GM19035 (cell line): Measurements from ENCODE around the gene PBX1.

ENCODE experiments used
- ATAC-seq: cut with Tn5 transposase; IDR thresholded peaks from one replicate; pipeline ENCODE4 v1.9.1; 2021; ENCODE audit not compliant: unreplicated experiment

The PBX1 gene

GRCh38 chr1:164562947-164563520, 4.0 kb downstream of the PBX1 start:
- ATAC-seq: no peak

- ATAC-seq: no peak
Measured at GRCh38 chr1:164563721-164564360, 4.9 kb downstream of the PBX1 start.

- ATAC-seq: no peak
Measured at GRCh38 chr1:164564378-164564777, 5.4 kb downstream of the PBX1 start.

DNA sequence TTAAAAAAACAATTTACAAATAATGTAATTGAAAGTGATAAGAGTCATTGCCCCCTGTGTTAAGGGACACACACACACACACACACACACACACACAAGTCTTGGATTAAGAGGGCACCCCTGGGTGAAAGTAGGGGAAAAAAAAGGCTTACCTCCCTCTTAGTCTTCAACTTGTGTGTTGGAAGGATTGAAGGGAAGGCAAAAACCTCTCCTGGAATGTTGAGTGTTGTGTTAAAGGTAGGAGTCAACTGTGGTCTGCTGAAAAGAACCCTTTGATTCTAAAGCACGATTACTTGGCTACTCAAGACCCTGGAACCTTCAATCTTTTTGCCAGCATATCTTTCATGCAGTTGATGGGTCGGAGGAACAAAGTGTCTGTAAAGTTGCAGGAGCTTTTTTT, 6.4 kb downstream of the PBX1 start:
- ATAC-seq: no peak

DNA sequence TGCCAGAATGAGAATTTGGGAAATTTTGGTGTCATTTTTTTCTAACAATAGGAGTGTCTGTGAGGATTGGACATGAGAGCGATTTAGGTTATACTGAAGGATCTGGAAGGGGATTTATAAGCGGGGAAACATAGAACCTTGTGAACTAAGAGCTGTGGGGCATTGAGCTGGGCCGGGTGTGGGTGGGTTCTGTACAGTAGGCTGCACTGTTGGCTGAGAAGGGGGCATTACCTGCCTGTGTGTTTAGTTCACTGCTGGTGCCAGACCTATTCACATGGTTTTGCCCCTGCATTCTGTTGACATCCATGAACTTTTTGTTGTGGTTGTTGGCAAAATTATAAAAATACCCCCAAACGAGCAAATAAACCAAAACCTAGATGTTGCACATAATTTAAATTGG, 8.8 kb downstream of the PBX1 start:
- ATAC-seq: no peak

DNA sequence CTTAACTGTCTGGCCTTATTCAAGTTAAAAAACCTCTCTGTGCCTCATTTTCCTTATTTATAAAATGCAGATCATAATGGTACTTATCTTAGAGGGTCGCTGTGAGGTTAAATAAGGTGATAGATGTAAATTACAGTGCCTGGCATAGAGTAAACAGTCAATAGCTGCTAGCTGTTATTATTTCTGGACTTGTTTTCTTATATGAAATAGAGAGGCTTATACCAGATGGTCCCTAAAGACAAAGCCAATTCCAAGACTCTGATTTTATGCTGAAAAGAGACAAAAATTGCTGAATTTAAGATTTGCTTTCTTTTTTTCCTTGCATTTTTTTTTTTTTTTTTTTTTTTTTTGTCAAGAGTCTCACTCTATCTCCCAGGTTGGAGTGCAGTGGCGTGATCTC, 10.3 kb downstream of the PBX1 start:
- ATAC-seq: no peak

GRCh38 chr1:164569866-164570265, 10.9 kb downstream of the PBX1 start:
- no peak for ATAC-seq

DNA sequence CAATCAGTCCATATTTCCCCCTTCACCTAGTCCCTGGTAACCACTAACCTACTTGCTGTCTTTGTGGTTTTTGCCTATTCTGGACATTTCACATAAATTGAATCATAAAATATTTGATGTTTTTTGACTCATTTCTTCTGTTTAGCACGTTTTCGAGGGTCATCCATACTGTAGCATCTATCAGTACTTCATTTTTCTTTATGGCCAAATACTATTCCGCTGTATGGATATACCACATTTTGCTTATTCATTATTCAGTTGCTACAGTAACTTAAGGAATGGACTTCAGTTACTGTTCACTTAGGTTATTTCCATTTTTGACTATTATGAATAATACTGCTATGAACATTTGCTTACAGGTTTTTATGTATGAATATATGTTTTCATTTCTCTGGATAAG, 12.3 kb downstream of the PBX1 start:
- no peak for ATAC-seq

GRCh38 chr1:164575356-164575886, 16.4 kb downstream of the PBX1 start:
- ATAC-seq: no peak

- ATAC-seq: no peak
Measured at GRCh38 chr1:164576291-164577271, 17.6 kb downstream of the PBX1 start.

GRCh38 chr1:164577291-164577690, 18.3 kb downstream of the PBX1 start:
- no peak for ATAC-seq

DNA sequence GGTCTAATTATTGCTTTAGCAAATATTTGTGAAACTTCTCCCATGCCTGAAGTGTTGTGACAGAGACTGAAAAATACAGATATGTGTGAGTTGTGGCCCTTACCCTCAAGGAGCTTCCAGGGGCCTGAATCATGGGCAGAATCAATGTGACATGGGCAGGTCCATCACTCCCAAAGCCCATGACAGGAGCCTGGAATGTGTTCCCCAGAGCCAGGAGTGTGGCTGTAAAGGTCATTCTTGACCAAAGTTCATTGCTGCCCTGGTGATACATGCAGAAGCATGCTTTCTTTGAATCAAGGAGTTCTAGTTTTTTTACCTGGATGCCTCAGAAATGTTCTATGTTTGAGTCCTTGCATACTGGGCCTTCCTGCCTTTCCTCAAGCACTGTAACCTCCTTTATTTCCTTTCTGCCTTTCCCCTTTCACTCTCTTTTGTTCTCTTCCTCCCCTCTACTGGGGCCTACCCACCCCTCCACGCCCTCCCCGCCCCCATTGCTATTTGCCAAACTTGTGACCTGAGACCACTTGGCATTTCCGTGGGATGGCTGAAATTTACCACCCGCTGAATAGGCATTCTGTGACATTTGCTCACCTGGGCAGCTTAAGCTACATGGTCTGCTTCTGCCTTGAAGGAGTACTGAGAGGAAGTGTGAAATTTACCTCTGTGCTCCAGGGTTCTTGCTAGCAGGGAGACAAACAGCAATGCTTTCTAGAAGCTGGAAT, 19.7 kb downstream of the PBX1 start:
- no peak for ATAC-seq

- no peak for ATAC-seq
Measured at GRCh38 chr1:164579381-164579780, 20.4 kb downstream of the PBX1 start.

GRCh38 chr1:164581762-164582161, 22.8 kb downstream of the PBX1 start:
- no peak for ATAC-seq

DNA sequence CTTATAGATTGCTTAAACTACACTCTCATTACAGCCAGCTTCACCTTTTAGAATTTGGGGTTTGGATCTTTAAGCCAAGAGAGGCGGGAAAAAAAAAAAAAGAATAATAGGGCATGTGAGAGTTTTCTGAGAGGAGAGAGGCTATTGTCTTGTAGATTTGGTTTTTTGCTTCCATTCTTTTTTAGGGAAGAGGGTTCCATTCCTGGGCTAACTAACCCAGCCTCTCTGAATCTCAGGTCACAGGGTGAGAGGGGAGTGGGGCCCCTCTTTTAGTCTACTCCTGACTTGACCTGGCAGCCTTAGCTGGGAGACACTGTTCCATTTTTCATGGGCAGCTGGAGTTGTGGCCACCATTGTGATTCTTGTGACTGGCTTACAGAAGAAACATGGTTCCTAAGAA, 24.2 kb downstream of the PBX1 start:
- ATAC-seq: no peak

GRCh38 chr1:164583835-164584539, 25.0 kb downstream of the PBX1 start:
- no peak for ATAC-seq

- ATAC-seq: no peak
Measured at GRCh38 chr1:164586591-164586990, 27.6 kb downstream of the PBX1 start.

- no peak for ATAC-seq
Measured at GRCh38 chr1:164587617-164588501, 28.9 kb downstream of the PBX1 start.

- no peak for ATAC-seq
Measured at GRCh38 chr1:164588516-164589341, 29.7 kb downstream of the PBX1 start.
